Measurements from ENCODE around the gene ADGRV1.

ADGRV1 gene

DNA sequence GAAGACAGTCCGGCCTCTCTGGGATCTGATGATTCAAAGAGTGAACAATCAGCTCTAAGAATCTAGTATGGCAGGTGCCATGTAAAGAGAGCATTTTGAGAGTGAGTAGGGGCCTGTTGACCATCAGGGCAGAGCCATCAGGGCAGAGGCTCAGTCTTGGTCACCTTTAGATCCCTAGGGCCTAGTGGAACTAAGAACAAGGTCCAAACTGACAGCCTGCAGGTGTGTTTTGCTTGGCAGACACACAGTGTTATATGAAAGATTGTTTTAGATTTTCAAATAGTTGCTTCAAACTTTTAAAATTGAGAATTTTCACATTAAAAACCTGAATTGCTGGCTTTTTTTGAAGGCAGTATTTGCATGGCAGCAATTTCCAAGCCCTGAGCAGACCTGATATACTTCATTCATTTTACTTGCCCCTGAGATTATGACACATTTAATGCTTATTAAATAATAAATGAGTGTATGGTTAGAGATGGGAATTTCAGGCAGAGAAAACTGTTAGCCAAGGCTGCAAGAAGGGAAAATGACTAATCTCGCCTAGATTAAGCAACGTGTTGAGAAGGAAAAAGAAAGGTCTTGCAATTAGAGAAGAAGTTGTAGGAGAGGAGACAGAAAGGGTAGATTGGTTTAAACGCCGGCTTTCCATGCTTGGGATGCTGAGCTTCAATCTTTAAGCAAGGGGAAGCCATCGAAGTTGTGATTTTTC, 544.9 kb downstream of the ADGRV1 start:
- TF ChIP-seq FOXP2 (optimal IDR thresholded peaks at IDR 0.05; ENCODE audit: borderline replicate concordance, extremely low read depth, extremely low read length, insufficient read depth) = no peak
- no peak for TF ChIP-seq TAF1 (IDR thresholded peaks at IDR 0.05; ENCODE audit: borderline replicate concordance, insufficient read depth, low read length)
- TF ChIP-seq, protein P1, sequence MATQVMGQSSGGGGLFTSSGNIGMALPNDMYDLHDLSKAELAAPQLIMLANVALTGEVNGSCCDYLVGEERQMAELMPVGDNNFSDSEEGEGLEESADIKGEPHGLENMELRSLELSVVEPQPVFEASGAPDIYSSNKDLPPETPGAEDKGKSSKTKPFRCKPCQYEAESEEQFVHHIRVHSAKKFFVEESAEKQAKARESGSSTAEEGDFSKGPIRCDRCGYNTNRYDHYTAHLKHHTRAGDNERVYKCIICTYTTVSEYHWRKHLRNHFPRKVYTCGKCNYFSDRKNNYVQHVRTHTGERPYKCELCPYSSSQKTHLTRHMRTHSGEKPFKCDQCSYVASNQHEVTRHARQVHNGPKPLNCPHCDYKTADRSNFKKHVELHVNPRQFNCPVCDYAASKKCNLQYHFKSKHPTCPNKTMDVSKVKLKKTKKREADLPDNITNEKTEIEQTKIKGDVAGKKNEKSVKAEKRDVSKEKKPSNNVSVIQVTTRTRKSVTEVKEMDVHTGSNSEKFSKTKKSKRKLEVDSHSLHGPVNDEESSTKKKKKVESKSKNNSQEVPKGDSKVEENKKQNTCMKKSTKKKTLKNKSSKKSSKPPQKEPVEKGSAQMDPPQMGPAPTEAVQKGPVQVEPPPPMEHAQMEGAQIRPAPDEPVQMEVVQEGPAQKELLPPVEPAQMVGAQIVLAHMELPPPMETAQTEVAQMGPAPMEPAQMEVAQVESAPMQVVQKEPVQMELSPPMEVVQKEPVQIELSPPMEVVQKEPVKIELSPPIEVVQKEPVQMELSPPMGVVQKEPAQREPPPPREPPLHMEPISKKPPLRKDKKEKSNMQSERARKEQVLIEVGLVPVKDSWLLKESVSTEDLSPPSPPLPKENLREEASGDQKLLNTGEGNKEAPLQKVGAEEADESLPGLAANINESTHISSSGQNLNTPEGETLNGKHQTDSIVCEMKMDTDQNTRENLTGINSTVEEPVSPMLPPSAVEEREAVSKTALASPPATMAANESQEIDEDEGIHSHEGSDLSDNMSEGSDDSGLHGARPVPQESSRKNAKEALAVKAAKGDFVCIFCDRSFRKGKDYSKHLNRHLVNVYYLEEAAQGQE (IDR thresholded peaks at IDR 0.05; ENCODE audit: insufficient read depth in 1 of 2, low read depth in 2 of 2, low read length in 2 of 2) = no peak
- no peak for TF ChIP-seq SIN3A (IDR thresholded peaks at IDR 0.05; ENCODE audit: borderline replicate concordance, insufficient read depth, low read length)
- TF ChIP-seq POLR2AphosphoS5 (IDR thresholded peaks at IDR 0.05; ENCODE audit: low read depth, low read length) = no peak

DNA sequence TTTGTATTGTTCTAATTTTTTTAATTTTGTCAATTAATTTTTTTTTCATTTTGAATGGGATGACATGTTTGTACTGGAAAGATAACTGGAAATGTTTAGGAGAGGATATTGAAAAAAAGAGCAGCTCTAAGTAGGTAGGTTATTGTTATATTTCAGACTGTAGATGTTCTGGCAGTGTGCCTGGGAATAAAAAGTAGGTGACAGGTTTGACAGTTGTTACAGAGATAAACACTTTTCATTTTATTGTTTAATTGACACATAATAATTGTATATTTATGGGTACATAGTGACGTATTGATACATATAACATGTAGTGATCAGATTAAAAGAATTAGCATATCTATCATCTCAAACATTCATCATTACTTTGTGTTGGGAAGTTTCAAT, 545.5 kb downstream of the ADGRV1 start:
- no peak for TF ChIP-seq SIN3A (IDR thresholded peaks at IDR 0.05; ENCODE audit: borderline replicate concordance, insufficient read depth, low read length)
- TF ChIP-seq TAF1 (IDR thresholded peaks at IDR 0.05; ENCODE audit: borderline replicate concordance, insufficient read depth, low read length) = no peak
- TF ChIP-seq FOXP2 (optimal IDR thresholded peaks at IDR 0.05; ENCODE audit: borderline replicate concordance, extremely low read depth, extremely low read length, insufficient read depth) = no peak
- TF ChIP-seq, protein P1 (IDR thresholded peaks at IDR 0.05; ENCODE audit: insufficient read depth in 1 of 2, low read depth in 2 of 2, low read length in 2 of 2) = no peak
- no peak for TF ChIP-seq POLR2AphosphoS5 (IDR thresholded peaks at IDR 0.05; ENCODE audit: low read depth, low read length)

DNA sequence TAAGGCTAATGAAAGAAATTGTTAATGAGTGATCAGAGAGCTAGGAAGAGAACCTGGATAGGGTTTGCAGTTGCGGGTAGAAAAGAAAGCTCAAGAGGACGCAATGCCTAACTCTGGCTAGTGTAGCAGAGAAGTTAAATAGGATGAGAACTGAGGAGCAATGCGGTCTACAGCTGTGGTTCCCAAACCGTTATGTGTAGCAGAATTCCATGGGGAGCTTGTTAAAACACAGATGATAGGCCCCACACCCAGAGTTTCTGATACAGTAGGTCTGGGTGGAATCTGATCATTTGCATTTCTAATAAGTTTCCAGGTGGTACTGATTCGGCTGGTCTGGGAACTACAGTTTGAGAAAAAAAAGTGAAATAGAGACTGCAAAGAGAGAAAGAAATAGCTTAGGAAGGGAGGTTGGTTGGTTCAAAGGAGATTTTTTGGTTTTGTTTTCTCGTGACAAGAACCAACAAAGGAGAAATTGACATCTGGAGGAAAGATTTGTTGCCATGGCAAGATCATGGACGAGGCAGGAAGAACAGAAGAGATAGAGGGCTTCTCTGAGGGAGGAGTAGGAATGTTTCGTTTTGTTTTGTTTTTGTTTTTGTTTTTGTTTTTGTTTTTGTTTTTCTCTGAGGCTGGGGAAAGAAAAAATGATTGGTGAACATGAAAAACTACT, 548.4 kb downstream of the ADGRV1 start:
- no peak for TF ChIP-seq TAF1 (IDR thresholded peaks at IDR 0.05; ENCODE audit: borderline replicate concordance, insufficient read depth, low read length)
- no peak for TF ChIP-seq FOXP2 (optimal IDR thresholded peaks at IDR 0.05; ENCODE audit: borderline replicate concordance, extremely low read depth, extremely low read length, insufficient read depth)
- TF ChIP-seq SIN3A (IDR thresholded peaks at IDR 0.05; ENCODE audit: borderline replicate concordance, insufficient read depth, low read length) = no peak
- no peak for TF ChIP-seq POLR2AphosphoS5 (IDR thresholded peaks at IDR 0.05; ENCODE audit: low read depth, low read length)
- TF ChIP-seq, protein P1 (IDR thresholded peaks at IDR 0.05; ENCODE audit: insufficient read depth in 1 of 2, low read depth in 2 of 2, low read length in 2 of 2) = no peak

DNA sequence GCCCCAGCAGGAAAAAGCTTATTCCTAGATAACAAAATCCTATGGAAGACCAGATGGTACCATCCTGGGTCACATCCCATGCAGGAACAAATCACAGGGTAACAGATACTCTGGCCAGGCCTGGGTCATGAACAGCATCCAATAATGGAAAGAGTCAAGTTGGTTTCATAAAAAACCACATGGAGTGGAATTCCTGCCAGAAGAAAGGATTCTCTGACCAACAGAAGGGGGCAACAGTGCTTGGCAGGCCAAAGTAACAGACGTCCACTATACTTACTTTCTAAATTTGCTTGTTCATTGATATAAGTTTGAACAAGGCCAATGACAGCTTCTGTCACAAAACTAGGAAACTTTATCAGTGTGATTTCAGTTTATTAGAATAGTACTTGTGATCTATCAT, 551.0 kb downstream of the ADGRV1 start:
- TF ChIP-seq, protein P1 (IDR thresholded peaks at IDR 0.05; ENCODE audit: insufficient read depth in 1 of 2, low read depth in 2 of 2, low read length in 2 of 2) = no peak
- no peak for TF ChIP-seq SIN3A (IDR thresholded peaks at IDR 0.05; ENCODE audit: borderline replicate concordance, insufficient read depth, low read length)
- no peak for TF ChIP-seq POLR2AphosphoS5 (IDR thresholded peaks at IDR 0.05; ENCODE audit: low read depth, low read length)
- TF ChIP-seq FOXP2 (optimal IDR thresholded peaks at IDR 0.05; ENCODE audit: borderline replicate concordance, extremely low read depth, extremely low read length, insufficient read depth) = no peak
- TF ChIP-seq TAF1 (IDR thresholded peaks at IDR 0.05; ENCODE audit: borderline replicate concordance, insufficient read depth, low read length) = no peak

Data from PFSK-1 (cell line).